Ascending aorta (tissue), 2 donors: Measurements from ENCODE around the gene PNPO. TPM values are rescaled to one million over a fixed set of nuclear protein-coding genes. Genes with fewer than 3 reads are reported as not detected.

ENCODE experiments used
- DNase-seq, 2 donors: peaks; one replicate each; pipeline ENCODE4 v3.0.0-alpha.2; 2019; ENCODE audit warnings: low spot score in 2 of 2
- H3K27ac ChIP-seq, 2 donors: fragments of 200-600 bp; sonication (generic); one replicate each; pipeline ENCODE4 v1.5.1; 2016 to 2017; ENCODE audit warnings: mild to moderate bottlenecking in 1 of 2
- H3K27me3 ChIP-seq: fragments of 200-600 bp; sonication (generic); one replicate; pipeline ENCODE4 v1.5.1; 2017
- H3K36me3 ChIP-seq, 2 donors: fragments of 200-600 bp; sonication (generic); one replicate each; pipeline ENCODE4 v1.5.1; 2016
- H3K4me1 ChIP-seq, 2 donors: fragments of 200-600 bp; sonication (generic); one replicate each; pipeline ENCODE4 v1.5.1; 2016 to 2017; ENCODE audit warnings: mild to moderate bottlenecking in 1 of 2
- H3K4me3 ChIP-seq, 2 donors: fragments of 200-600 bp; sonication (generic); one replicate each; pipeline ENCODE4 v1.5.1; 2016 to 2017; ENCODE audit warnings: mild to moderate bottlenecking in 1 of 2
- H3K9me3 ChIP-seq, 2 donors: fragments of 200-600 bp; sonication (generic); one replicate each; pipeline ENCODE4 v1.5.1; 2016
- intact Hi-C: fragments of 100-400 bp; cut with DNase I; formaldehyde crosslinking; loops from one replicate; pipeline ENCODE4 v1.15.1; 2023
- total RNA-seq: library from RNA; depleted of rRNA; stranded (reverse); fragments of >200 nt; gene quantifications from one replicate; pipeline ENCODE4 v1.1.0, GENCODE V29; 2016
- TF ChIP-seq, protein P1 (sequence below), 3 experiments: fragments of 200-600 bp in 2 of 3; fragments of 450-650 bp in 1 of 3; sonication (generic) in 2 of 3; IDR thresholded peaks; one replicate each; pipeline ENCODE4 v1.5.1; 2016 to 2019; ENCODE audit warnings: antibody characterized with exemption in 3 of 3, mild to moderate bottlenecking in 1 of 3, moderate library complexity in 1 of 3

The PNPO gene
- 36.7 TPM for total RNA-seq

- peak; percentile 94 to 98 for DNase-seq
- peaks cover 0 to 13% of the 10 kb centered on the region in 2 donors for H3K36me3 ChIP-seq
- H3K27ac ChIP-seq = peak within 1 kb of the TSS; percentile 69 to 84
- H3K4me3 ChIP-seq = peak within 1 kb of the TSS; percentile 93 to 96
- H3K9me3 ChIP-seq = no peaks in the 10 kb centered on the region
- intact Hi-C loops = loop anchor here (1.0 to 10.0 kb wide), 4 partner anchors 29 to 163 kb away; partner anchors contain the start of genes CBX1, SCRN2, SNX11 and SP2
- TF ChIP-seq, protein P1, sequence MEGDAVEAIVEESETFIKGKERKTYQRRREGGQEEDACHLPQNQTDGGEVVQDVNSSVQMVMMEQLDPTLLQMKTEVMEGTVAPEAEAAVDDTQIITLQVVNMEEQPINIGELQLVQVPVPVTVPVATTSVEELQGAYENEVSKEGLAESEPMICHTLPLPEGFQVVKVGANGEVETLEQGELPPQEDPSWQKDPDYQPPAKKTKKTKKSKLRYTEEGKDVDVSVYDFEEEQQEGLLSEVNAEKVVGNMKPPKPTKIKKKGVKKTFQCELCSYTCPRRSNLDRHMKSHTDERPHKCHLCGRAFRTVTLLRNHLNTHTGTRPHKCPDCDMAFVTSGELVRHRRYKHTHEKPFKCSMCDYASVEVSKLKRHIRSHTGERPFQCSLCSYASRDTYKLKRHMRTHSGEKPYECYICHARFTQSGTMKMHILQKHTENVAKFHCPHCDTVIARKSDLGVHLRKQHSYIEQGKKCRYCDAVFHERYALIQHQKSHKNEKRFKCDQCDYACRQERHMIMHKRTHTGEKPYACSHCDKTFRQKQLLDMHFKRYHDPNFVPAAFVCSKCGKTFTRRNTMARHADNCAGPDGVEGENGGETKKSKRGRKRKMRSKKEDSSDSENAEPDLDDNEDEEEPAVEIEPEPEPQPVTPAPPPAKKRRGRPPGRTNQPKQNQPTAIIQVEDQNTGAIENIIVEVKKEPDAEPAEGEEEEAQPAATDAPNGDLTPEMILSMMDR (IDR thresholded peaks at IDR 0.05) = peak in 1 of 3 experiments; percentile 4
- H3K4me1 ChIP-seq = peaks cover 7 to 12% of the 10 kb centered on the region in 2 donors
- H3K27me3 ChIP-seq = no peaks in the 10 kb centered on the region
Observed at GRCh38 chr17:47941246-47942095, at the start of gene PNPO. PNPO (plus strand) TSS chr17:47941571; CDS start chr17:47941676, 105 bp downstream.

DNA sequence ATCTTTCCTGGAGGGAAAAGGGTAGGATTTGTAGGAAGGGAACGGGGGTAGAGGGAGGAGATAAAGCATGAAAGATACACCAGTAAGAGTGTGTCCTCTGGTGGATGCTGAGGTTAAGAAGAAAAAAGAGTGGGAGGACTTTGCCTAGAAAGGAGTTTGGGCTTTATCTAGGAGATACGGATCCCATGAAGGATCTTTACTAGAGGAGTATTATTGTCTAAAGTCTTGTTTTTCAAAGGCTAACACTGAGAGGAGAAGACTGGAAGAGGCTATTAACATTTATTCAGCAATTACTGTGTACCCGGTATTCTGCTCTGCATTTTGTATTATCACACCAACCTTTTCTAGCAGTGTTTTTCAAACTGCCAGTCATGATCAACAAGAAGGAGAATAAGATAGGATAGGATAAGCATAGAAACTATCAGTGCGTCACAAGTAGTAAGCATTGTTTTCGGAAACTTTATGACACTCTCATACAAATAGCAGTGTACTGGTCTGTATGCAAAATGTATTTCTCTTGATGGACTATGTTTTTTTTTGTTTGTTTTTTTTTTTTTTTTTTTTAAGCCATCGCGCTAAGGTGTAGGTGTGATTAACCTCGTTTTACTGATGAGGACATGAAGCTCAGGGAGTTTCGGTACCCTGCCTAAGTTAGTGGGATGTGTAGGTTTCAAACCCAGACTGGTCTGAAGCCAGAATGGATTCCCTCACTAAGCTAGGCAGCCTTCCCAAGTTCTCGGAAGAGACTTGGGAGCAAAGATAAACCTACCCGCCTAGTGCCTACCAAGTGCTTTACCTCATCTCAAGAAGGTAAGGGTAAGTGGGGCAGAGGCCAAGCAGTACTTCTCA lies 46.6 kb upstream of the PNPO start:
- DNase-seq = no peak
- intact Hi-C loops = loop anchor here (5.0 to 10.0 kb wide), 2 partner anchors 200 to 213 kb away; partner anchors contain the start of genes SNX11 and TBKBP1
- Histone ChIP-seq H3K9me3 (no peaks in the 10 kb centered on the region), H3K4me3 (peak overlapping the region; percentile 74 to 84), H3K4me1 (peaks cover 0 to 21% of the 10 kb centered on the region in 2 donors), H3K36me3 (no peaks in the 10 kb centered on the region), H3K27ac (peak overlapping the region; percentile 84 to 91), H3K27me3 (no peaks in the 10 kb centered on the region)
- TF ChIP-seq, protein P1 (IDR thresholded peaks at IDR 0.05) = no peak

DNA sequence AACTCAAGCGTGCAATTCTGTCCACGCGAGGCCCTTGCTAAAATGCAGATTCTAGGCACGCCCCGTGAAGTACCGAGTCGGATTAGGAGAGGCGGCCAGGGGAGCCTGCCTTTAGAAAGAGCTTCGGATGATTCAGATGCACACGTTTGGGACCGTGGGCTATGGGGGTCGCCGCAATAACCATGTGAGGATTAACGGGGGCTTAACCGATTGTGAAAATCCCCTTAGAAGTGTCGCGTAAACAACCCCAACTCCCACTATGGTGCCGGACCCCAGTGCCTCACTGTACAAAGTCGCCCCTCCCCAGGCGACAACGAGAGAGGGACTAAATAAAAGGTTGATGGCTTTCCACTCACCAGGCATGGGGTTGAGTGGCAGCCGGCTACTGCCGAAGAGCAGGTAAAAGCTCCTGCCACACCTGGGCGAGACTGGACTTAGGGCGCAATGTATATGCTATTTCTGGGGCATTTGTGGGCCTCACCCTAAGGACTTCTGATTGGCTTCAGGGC lies 46.0 kb upstream of the PNPO start:
- intact Hi-C loops = loop anchor here (5.0 to 10.0 kb wide), 2 partner anchors 201 to 212 kb away; partner anchors contain the start of genes SNX11 and TBKBP1
- no peak for DNase-seq
- Histone ChIP-seq H3K36me3 (no peaks in the 10 kb centered on the region), H3K27me3 (no peaks in the 10 kb centered on the region), H3K4me3 (peak overlapping the region; percentile 74 to 84), H3K9me3 (no peaks in the 10 kb centered on the region), H3K27ac (peak overlapping the region; percentile 84 to 91), H3K4me1 (peaks cover 0 to 28% of the 10 kb centered on the region in 2 donors)
- TF ChIP-seq, protein P1 (IDR thresholded peaks at IDR 0.05) = no peak

DNA sequence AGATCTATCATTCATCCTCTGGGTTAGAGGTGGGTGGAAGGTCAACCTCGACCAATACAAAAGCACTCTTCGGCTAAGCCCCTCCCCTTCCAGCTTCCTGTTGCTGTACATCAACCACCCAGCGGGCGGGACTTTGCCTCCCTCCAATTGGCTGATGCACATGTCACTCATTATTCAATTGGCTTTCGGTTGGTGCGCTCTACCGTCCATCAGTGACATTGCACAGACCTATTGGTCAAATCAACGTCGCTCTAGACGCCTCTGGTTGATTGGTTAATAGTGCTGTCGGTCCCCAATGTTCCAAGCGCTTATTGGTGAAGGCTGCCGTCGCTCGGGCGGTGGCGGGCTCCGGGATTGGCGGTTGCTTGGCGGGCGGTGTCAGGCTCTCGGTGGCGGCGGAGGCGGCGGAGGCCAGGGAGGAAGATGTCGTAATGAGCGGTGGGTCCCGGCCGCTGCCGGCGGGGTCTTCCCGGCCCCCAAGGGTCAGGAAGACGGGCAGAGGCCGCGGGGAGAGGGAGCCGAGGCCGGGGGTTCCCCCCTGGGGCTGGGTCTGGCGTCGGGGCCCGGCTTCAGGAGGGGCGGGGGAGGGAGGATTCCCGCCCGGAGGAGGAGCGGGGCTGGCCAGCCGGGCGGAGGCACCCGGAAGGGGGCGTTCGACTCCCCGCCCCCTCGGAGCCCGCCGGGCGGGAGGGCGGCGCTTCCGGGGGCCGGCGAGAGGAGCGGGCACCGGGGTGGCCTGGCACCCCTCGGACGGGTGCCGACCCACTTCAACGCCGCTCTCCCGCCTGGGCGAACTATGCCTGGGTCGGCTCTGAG lies 45.3 kb upstream of the PNPO start, which contains the start of gene SP2:
Gene SP2, plus strand, starts transcription at position 381 of the 816 bp plus-strand sequence. Its CDS starts 51 bp downstream, at position 432.
- H3K4me1 ChIP-seq = peaks cover 4 to 35% of the 10 kb centered on the region in 2 donors
- DNase-seq = peak; percentile 100

More for the DNA sequence above, 45.3 kb upstream of the PNPO start, which contains the start of gene SP2:
- TF ChIP-seq, protein P1 (IDR thresholded peaks at IDR 0.05) = peak in 1 of 3 experiments; percentile 6
- Histone ChIP-seq H3K27ac (peak within 1 kb of the TSS; percentile 96 to 100), H3K4me3 (peak within 1 kb of the TSS; percentile 76 to 84), H3K27me3 (no peaks in the 10 kb centered on the region), H3K36me3 (no peaks in the 10 kb centered on the region), H3K9me3 (no peaks in the 10 kb centered on the region)
- intact Hi-C loops = loop anchor here (1.0 to 10.0 kb wide), 4 partner anchors 45 to 211 kb away; partner anchors contain the start of genes PNPO, SNX11 and TBKBP1
